ENCODE data around the gene ST3GAL5. TPM values are rescaled to one million over a fixed set of nuclear protein-coding genes. Genes with fewer than 3 reads are reported as not detected.

Gene ST3GAL5
- total RNA-seq, 2 experiments from 2014 or later, result 7.4 to 11.3 TPM

DNA sequence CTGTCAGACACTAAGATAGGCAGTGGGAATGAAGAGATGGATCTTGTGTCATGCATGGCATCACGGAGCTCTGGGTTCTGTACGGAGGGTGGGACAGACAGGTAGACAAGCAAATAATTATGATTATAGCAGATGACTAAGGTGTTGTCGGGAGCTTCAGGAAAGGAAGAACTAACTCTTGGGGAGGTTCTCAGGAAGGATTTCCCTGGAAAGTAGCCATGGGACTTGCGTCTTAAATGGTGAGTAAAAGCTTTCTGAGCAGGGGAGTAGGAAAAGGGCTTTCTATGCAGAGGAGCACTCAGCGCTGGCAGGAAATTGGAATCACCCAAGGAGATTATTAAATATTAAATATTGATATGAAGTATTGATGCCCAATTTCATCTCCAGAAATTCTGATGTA is 99.5 kb downstream of the ST3GAL5 start:
- no peak for DNase-seq (ENCODE audit: low spot score)
- Histone ChIP-seq H3K9me3 (ENCODE audit: low read length) (no peaks in the 10 kb centered on the region), H3K4me1 (ENCODE audit: insufficient read depth, low read length, poor library complexity, severe bottlenecking) (no peaks in the 10 kb centered on the region), H3K4me2 (ENCODE audit: low read length) (no peak overlapping the region), H3K36me3 (ENCODE audit: insufficient read depth, low read length) (no peaks in the 10 kb centered on the region), H3K4me3 (ENCODE audit: low read depth, low read length, poor library complexity, severe bottlenecking) (no peak overlapping the region), H3K9me2 (ENCODE audit: insufficient read depth, low read length) (no peaks in the 10 kb centered on the region), H3K27ac (ENCODE audit: low read depth, low read length, poor library complexity, severe bottlenecking) (no peak overlapping the region), H4K20me1 (ENCODE audit: insufficient read depth, low read length) (no peaks in the 10 kb centered on the region), H2AFZ (ENCODE audit: low read length) (no peak overlapping the region), H3K79me2 (ENCODE audit: insufficient read depth, low read depth, low read length) (no peaks in the 10 kb centered on the region)
- intact Hi-C loops (cut with micrococcal nuclease; ENCODE audit: unreplicated experiment), result no loop called here
- ChIA-PET CTCF (ENCODE audit: unreplicated experiment) (no interaction called here), POLR2A (interaction anchor here (0.5 kb wide), 1 partner anchor 397 kb away, joined by 3 read pairs; no protein-coding TSS in a partner anchor)
- BruUV-seq (replicated peaks), result no TSS peak
- no peak for TF ChIP-seq EZH2phosphoT487 (IDR thresholded peaks at IDR 0.05; ENCODE audit: borderline replicate concordance, low read depth, low read length)
- TF ChIP-seq, protein P1, sequence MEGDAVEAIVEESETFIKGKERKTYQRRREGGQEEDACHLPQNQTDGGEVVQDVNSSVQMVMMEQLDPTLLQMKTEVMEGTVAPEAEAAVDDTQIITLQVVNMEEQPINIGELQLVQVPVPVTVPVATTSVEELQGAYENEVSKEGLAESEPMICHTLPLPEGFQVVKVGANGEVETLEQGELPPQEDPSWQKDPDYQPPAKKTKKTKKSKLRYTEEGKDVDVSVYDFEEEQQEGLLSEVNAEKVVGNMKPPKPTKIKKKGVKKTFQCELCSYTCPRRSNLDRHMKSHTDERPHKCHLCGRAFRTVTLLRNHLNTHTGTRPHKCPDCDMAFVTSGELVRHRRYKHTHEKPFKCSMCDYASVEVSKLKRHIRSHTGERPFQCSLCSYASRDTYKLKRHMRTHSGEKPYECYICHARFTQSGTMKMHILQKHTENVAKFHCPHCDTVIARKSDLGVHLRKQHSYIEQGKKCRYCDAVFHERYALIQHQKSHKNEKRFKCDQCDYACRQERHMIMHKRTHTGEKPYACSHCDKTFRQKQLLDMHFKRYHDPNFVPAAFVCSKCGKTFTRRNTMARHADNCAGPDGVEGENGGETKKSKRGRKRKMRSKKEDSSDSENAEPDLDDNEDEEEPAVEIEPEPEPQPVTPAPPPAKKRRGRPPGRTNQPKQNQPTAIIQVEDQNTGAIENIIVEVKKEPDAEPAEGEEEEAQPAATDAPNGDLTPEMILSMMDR (conservative IDR thresholded peaks at IDR 0.05; ENCODE audit: low read length), result no peak

DNA sequence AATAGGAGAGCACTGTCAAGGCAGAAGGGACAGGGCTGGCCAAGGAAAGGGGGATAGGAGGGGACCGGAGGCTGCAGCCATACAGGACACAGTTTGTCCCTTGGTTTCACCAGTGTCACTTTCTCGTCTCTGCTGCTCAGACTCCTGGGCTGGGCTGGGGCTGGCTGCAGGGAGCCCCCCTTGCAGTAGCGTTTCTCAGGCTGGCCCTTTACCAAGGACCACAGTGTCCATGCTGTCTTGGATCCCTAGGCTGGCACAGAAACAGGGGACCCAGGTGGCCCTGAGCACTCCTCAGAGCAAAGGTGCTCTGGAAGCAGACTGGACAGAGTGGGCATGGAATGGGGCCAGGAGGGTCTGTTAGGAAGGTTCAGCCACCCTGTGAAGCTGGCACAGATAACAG is 100.2 kb downstream of the ST3GAL5 start:
- Histone ChIP-seq H3K9me2 (ENCODE audit: insufficient read depth, low read length) (no peaks in the 10 kb centered on the region), H3K4me3 (ENCODE audit: low read depth, low read length, poor library complexity, severe bottlenecking) (no peak overlapping the region), H3K9me3 (ENCODE audit: low read length) (no peaks in the 10 kb centered on the region), H2AFZ (ENCODE audit: low read length) (no peak overlapping the region), H3K27ac (ENCODE audit: low read depth, low read length, poor library complexity, severe bottlenecking) (no peak overlapping the region), H3K4me1 (ENCODE audit: insufficient read depth, low read length, poor library complexity, severe bottlenecking) (no peaks in the 10 kb centered on the region), H3K79me2 (ENCODE audit: insufficient read depth, low read depth, low read length) (no peaks in the 10 kb centered on the region), H3K36me3 (ENCODE audit: insufficient read depth, low read length) (no peaks in the 10 kb centered on the region), H3K4me2 (ENCODE audit: low read length) (no peak overlapping the region), H4K20me1 (ENCODE audit: insufficient read depth, low read length) (no peaks in the 10 kb centered on the region)
- DNase-seq (ENCODE audit: low spot score), result no peak
- ChIA-PET POLR2A (no interaction called here), CTCF (ENCODE audit: unreplicated experiment) (no interaction called here)
- no peak for TF ChIP-seq EZH2phosphoT487 (IDR thresholded peaks at IDR 0.05; ENCODE audit: borderline replicate concordance, low read depth, low read length)
- TF ChIP-seq, protein P1 (conservative IDR thresholded peaks at IDR 0.05; ENCODE audit: low read length), result no peak
- no TSS peak for BruUV-seq (replicated peaks)
- intact Hi-C loops (cut with micrococcal nuclease; ENCODE audit: unreplicated experiment), result no loop called here

DNA sequence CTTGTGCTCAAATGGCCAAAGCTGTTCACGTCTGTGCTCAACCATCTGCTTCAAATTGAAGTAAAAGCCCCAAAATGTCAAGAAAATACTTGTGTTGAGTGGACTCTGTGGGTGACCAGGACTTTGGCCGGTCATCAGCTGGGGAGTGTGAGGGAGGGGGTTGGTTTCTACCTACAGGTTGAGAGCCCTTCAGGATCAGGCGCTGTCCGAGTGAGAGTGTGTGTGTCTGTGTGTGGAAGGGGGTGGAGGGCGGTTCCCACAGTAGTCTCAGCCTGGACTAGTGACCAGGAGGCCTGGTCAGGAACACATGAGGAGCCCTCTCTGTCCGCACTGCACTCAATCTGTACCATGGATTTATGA is 100.8 kb downstream of the ST3GAL5 start:
- H4K20me1 ChIP-seq (ENCODE audit: insufficient read depth, low read length), result no peaks in the 10 kb centered on the region
- ChIA-PET CTCF (ENCODE audit: unreplicated experiment) (no interaction called here), POLR2A (no interaction called here)
- H3K27ac ChIP-seq (ENCODE audit: low read depth, low read length, poor library complexity, severe bottlenecking), result no peak overlapping the region
- no peaks in the 10 kb centered on the region for H3K79me2 ChIP-seq (ENCODE audit: insufficient read depth, low read depth, low read length)
- no peaks in the 10 kb centered on the region for H3K9me2 ChIP-seq (ENCODE audit: insufficient read depth, low read length)
- no peaks in the 10 kb centered on the region for H3K9me3 ChIP-seq (ENCODE audit: low read length)
- no peak overlapping the region for H3K4me2 ChIP-seq (ENCODE audit: low read length)
- H3K4me3 ChIP-seq (ENCODE audit: low read depth, low read length, poor library complexity, severe bottlenecking), result no peak overlapping the region
- DNase-seq (ENCODE audit: low spot score), result no peak
- no peaks in the 10 kb centered on the region for H3K4me1 ChIP-seq (ENCODE audit: insufficient read depth, low read length, poor library complexity, severe bottlenecking)
- no peak for TF ChIP-seq EZH2phosphoT487 (IDR thresholded peaks at IDR 0.05; ENCODE audit: borderline replicate concordance, low read depth, low read length)
- TF ChIP-seq, protein P1 (conservative IDR thresholded peaks at IDR 0.05; ENCODE audit: low read length), result no peak
- H2AFZ ChIP-seq (ENCODE audit: low read length), result no peak overlapping the region
- no TSS peak for BruUV-seq (replicated peaks)
- intact Hi-C loops (cut with micrococcal nuclease; ENCODE audit: unreplicated experiment), result no loop called here
- no peaks in the 10 kb centered on the region for H3K36me3 ChIP-seq (ENCODE audit: insufficient read depth, low read length)

Data from OCI-LY7 (cell line).